ENCODE data around the gene ARMC3.

- TF ChIP-seq, protein P1, sequence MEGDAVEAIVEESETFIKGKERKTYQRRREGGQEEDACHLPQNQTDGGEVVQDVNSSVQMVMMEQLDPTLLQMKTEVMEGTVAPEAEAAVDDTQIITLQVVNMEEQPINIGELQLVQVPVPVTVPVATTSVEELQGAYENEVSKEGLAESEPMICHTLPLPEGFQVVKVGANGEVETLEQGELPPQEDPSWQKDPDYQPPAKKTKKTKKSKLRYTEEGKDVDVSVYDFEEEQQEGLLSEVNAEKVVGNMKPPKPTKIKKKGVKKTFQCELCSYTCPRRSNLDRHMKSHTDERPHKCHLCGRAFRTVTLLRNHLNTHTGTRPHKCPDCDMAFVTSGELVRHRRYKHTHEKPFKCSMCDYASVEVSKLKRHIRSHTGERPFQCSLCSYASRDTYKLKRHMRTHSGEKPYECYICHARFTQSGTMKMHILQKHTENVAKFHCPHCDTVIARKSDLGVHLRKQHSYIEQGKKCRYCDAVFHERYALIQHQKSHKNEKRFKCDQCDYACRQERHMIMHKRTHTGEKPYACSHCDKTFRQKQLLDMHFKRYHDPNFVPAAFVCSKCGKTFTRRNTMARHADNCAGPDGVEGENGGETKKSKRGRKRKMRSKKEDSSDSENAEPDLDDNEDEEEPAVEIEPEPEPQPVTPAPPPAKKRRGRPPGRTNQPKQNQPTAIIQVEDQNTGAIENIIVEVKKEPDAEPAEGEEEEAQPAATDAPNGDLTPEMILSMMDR (IDR thresholded peaks at IDR 0.05) = no peak
- TF ChIP-seq POLR2A (IDR thresholded peaks at IDR 0.05) = no peak
Observed at GRCh38 chr10:22942437-22942836, 14.6 kb downstream of the ARMC3 start.

All from lower leg skin (tissue), 3 donors.